IMR-90 (cell line): ENCODE measurements around the gene MPZL1. TPM values are rescaled to one million over a fixed set of nuclear protein-coding genes. Genes with fewer than 3 reads are reported as not detected.

Experiments
- ATAC-seq: fragments of 200-7000 bp; cut with Tn5 transposase; 2 replicates; pipeline ENCODE4 v1.9.1; 2020; ENCODE audit warnings: low read depth, mild to moderate bottlenecking, moderate library complexity
- BruUV-seq: library from RNA; stranded (reverse); fragments of 400-500 nt; replicated peaks from 2 replicates; lab custom pipeline; 2021; lab: Mats Ljungman, UMichigan
- CTCF ChIA-PET: fragments of 300-600 bp; formaldehyde crosslinking; extraction: SDS; loops from one replicate; lab custom pipeline; 2021; ENCODE audit warnings: antibody characterized with exemption; lab: Yijun Ruan, JAX
- POLR2A ChIA-PET: fragments of 300-600 bp; sonication (Branson Sonifier 250); formaldehyde crosslinking; loops from one replicate; lab custom pipeline; 2022; ENCODE audit warnings: antibody characterized with exemption; ENCODE audit not compliant: unreplicated experiment; lab: Charles Lee
- DNase-seq: peaks from one replicate; pipeline ENCODE4 v3.0.0; 2013
- H2AFZ ChIP-seq: replicated peaks from 2 replicates; pipeline ENCODE3; 2013; ENCODE audit warnings: low read length, mild to moderate bottlenecking; ENCODE audit not compliant: poor library complexity
- H2AK5ac ChIP-seq: 2 replicates; pipeline ENCODE4 v1.6.1; 2013; ENCODE audit warnings: low read depth, low read length, inconsistent platforms
- H2AK9ac ChIP-seq: replicated peaks from 2 replicates; pipeline ENCODE3; 2013; ENCODE audit warnings: mild to moderate bottlenecking, low read depth, low read length, moderate library complexity; ENCODE audit not compliant: poor library complexity
- H2BK120ac ChIP-seq: 2 replicates; pipeline ENCODE4 v1.6.1; 2013; ENCODE audit warnings: low read depth, low read length, inconsistent platforms
- H2BK15ac ChIP-seq: 3 replicates; pipeline ENCODE4 v1.6.1; 2013; ENCODE audit warnings: low read depth, low read length, inconsistent platforms
- H2BK20ac ChIP-seq: 2 replicates; pipeline ENCODE4 v1.6.1; 2013; ENCODE audit warnings: low read depth, mild to moderate bottlenecking, inconsistent platforms, low read length, moderate library complexity
- H2BK5ac ChIP-seq: 2 replicates; pipeline ENCODE4 v1.6.1; 2013; ENCODE audit warnings: mild to moderate bottlenecking, low read depth, low read length, inconsistent platforms; ENCODE audit not compliant: poor library complexity, severe bottlenecking
- H3K14ac ChIP-seq: replicated peaks from 2 replicates; pipeline ENCODE4 v1.6.1; 2013; ENCODE audit warnings: low read depth, low read length, inconsistent platforms
- H3K18ac ChIP-seq: 2 replicates; pipeline ENCODE4 v1.6.1; 2013; ENCODE audit warnings: low read depth, low read length, control low read depth
- H3K23ac ChIP-seq: 2 replicates; pipeline ENCODE4 v1.6.1; 2013; ENCODE audit warnings: low read depth, low read length, inconsistent platforms
- H3K27ac ChIP-seq: 2 replicates; pipeline ENCODE4 v1.5.1; 2013; ENCODE audit warnings: mild to moderate bottlenecking, control low read depth, low read length; ENCODE audit not compliant: insufficient read depth
- H3K27me3 ChIP-seq: 2 replicates; pipeline ENCODE4 v1.6.1; 2013; ENCODE audit warnings: low read length; ENCODE audit not compliant: control insufficient read depth, insufficient read depth
- H3K36me3 ChIP-seq: 2 replicates; pipeline ENCODE4 v1.6.1; 2013; ENCODE audit warnings: low read length, mixed read lengths; ENCODE audit not compliant: control insufficient read depth, insufficient read depth
- H3K4ac ChIP-seq: 2 replicates; pipeline ENCODE4 v1.6.1; 2013; ENCODE audit warnings: low read depth, low read length, inconsistent platforms
- H3K4me1 ChIP-seq: 2 replicates; pipeline ENCODE4 v1.6.1; 2013; ENCODE audit warnings: low read length, mixed read lengths; ENCODE audit not compliant: control insufficient read depth, insufficient read depth
- H3K4me2 ChIP-seq: 2 replicates; pipeline ENCODE4 v1.6.1; 2013; ENCODE audit warnings: low read depth, mild to moderate bottlenecking, control low read depth, low read length, moderate library complexity
- H3K4me3 ChIP-seq: 2 replicates; pipeline ENCODE4 v1.5.1; 2013; ENCODE audit warnings: low read depth, mild to moderate bottlenecking, control low read depth, low read length, moderate library complexity; ENCODE audit not compliant: insufficient read depth
- H3K56ac ChIP-seq: 2 replicates; pipeline ENCODE4 v1.6.1; 2013; ENCODE audit warnings: low read length, inconsistent platforms; ENCODE audit not compliant: insufficient read depth; ENCODE audit errors: extremely low read depth
- H3K79me1 ChIP-seq, 2 experiments: 2 replicates each; pipeline ENCODE4 v1.6.1; 2013; ENCODE audit warnings: low read length in 2 of 2, inconsistent platforms in 1 of 2, low read depth in 1 of 2
- H3K9ac ChIP-seq: 2 replicates; pipeline ENCODE4 v1.6.1; 2013; ENCODE audit warnings: low read depth, low read length, control low read depth
- H3K9me1 ChIP-seq: 2 replicates; pipeline ENCODE4 v1.6.1; 2013; ENCODE audit warnings: low read length, inconsistent platforms; ENCODE audit not compliant: insufficient read depth
- H3K9me3 ChIP-seq: 2 replicates; pipeline ENCODE4 v1.6.1; 2013; ENCODE audit warnings: low read length; ENCODE audit not compliant: control insufficient read depth, insufficient read depth
- H4K20me1 ChIP-seq: 2 replicates; pipeline ENCODE4 v1.6.1; 2013; ENCODE audit warnings: low read length, inconsistent platforms; ENCODE audit not compliant: insufficient read depth
- H4K5ac ChIP-seq: 2 replicates; pipeline ENCODE4 v1.6.1; 2013; ENCODE audit warnings: mild to moderate bottlenecking, low read depth, low read length, control low read depth
- H4K8ac ChIP-seq, 2 experiments: 2 replicates each; pipeline ENCODE4 v1.6.1; 2013; ENCODE audit warnings: low read depth in 2 of 2, low read length in 2 of 2, control low read depth in 1 of 2, inconsistent platforms in 1 of 2
- H4K91ac ChIP-seq: 2 replicates; pipeline ENCODE4 v1.6.1; 2013; ENCODE audit warnings: low read depth, low read length, inconsistent platforms; ENCODE audit not compliant: insufficient read depth
- BHLHE40 ChIP-seq: fragments of 150-350 bp; IDR thresholded peaks from 2 replicates; pipeline ENCODE4 v1.6.1; 2016; ENCODE audit warnings: mild to moderate bottlenecking, low read depth, low read length
- CEBPB ChIP-seq: IDR thresholded peaks from 2 replicates; pipeline ENCODE4 v1.6.1; 2012; ENCODE audit warnings: low read depth, low read length, improper control_type of control experiment
- CHD1 ChIP-seq: IDR thresholded peaks from 2 replicates; pipeline ENCODE4 v1.6.1; 2012; ENCODE audit warnings: low read depth, low read length, improper control_type of control experiment
- FOS ChIP-seq: fragments of 150-350 bp; IDR thresholded peaks from 2 replicates; pipeline ENCODE4 v1.6.1; 2016; ENCODE audit warnings: low read depth, low read length
- MAFK ChIP-seq: IDR thresholded peaks from 2 replicates; pipeline ENCODE4 v1.6.1; 2012; ENCODE audit warnings: low read depth, low read length, improper control_type of control experiment
- MAZ ChIP-seq: IDR thresholded peaks from 2 replicates; pipeline ENCODE4 v1.6.1; 2012; ENCODE audit warnings: low read depth, mild to moderate bottlenecking, low read length, improper control_type of control experiment, moderate library complexity, borderline replicate concordance
- MXI1 ChIP-seq: IDR thresholded peaks from 2 replicates; pipeline ENCODE4 v1.6.1; 2012; ENCODE audit warnings: low read depth, mild to moderate bottlenecking, low read length, moderate library complexity, borderline replicate concordance
- NFE2L2 ChIP-seq: fragments of 150-350 bp; IDR thresholded peaks from 2 replicates; pipeline ENCODE4 v1.6.1; 2016; ENCODE audit warnings: low read depth, mild to moderate bottlenecking, low read length
- POLR2A ChIP-seq: IDR thresholded peaks from 2 replicates; pipeline ENCODE4 v1.6.1; 2012; ENCODE audit warnings: mild to moderate bottlenecking, low read depth, low read length
- RAD21 ChIP-seq: IDR thresholded peaks from 2 replicates; pipeline ENCODE4 v1.6.1; 2012; ENCODE audit warnings: low read length, improper control_type of control experiment
- RCOR1 ChIP-seq: IDR thresholded peaks from 2 replicates; pipeline ENCODE4 v1.6.1; 2012; ENCODE audit warnings: mild to moderate bottlenecking, low read length, improper control_type of control experiment; ENCODE audit not compliant: insufficient replicate concordance
- RFX5 ChIP-seq: IDR thresholded peaks from 2 replicates; pipeline ENCODE4 v1.8.0; 2012; ENCODE audit warnings: low read depth, mild to moderate bottlenecking, low read length, moderate library complexity
- SMC3 ChIP-seq: fragments of 150-350 bp; IDR thresholded peaks from 2 replicates; pipeline ENCODE4 v1.6.1; 2016; ENCODE audit warnings: low read depth, mild to moderate bottlenecking, antibody characterized with exemption, low read length, moderate library complexity
- WGBS, 2 experiments: methylation state at CpG; one replicate each; pipeline versions ENCODE4 v1.1.5 to v1.1.7; 2013; ENCODE audit warnings: missing lambda C conversion rate in 2 of 2; ENCODE audit not compliant: insufficient read length in 1 of 2; ENCODE audit errors: extremely low coverage in 2 of 2; 5-methylcytosine and 5-hydroxymethylcytosine counted together
- dilution Hi-C: fragments of 300-500 bp; cut with HindIII; formaldehyde crosslinking; loops from one replicate; pipeline ENCODE4 v1.14.3; 2018; ENCODE audit warnings: low sequenced_read_pairs; ENCODE audit not compliant: unreplicated experiment
- in situ Hi-C: fragments of 300-500 bp; cut with MboI; formaldehyde crosslinking; loops from 3 replicates; pipeline ENCODE4 v1.14.3; 2019; ENCODE audit warnings: low sequenced_read_pairs, inconsistent platforms, mixed read lengths
- intact Hi-C: fragments of 100-400 bp; cut with micrococcal nuclease; formaldehyde crosslinking; loops from 2 replicates; pipeline ENCODE4 v1.10.0; 2022
- polyA plus RNA-seq, 3 experiments: library from polyadenylated mRNA; depleted of rRNA; stranded (reverse); fragments of >200 nt; gene quantifications; 2 replicates each; pipeline ENCODE4 v1.2.3, GENCODE V29; 2012; ENCODE audit warnings: low replicate concordance in 1 of 3
- total RNA-seq: library from RNA; depleted of rRNA; stranded (reverse); fragments of >200 nt; gene quantifications from 2 replicates; pipeline ENCODE4 v1.2.3, GENCODE V29; 2012
- TF ChIP-seq, protein P1 (sequence below): conservative IDR thresholded peaks from 2 replicates; pipeline ENCODE4 v1.5.1; 2012; ENCODE audit warnings: mild to moderate bottlenecking, low read depth, low read length, improper control_type of control experiment
- TF ChIP-seq, protein P2 (sequence below): fragments of 150-350 bp; IDR thresholded peaks from 2 replicates; pipeline ENCODE4 v1.6.1; 2017; ENCODE audit warnings: mild to moderate bottlenecking, antibody characterized with exemption, low read length, low read depth
- TF ChIP-seq, protein P3 (sequence below): fragments of 150-350 bp; IDR thresholded peaks from 2 replicates; pipeline ENCODE4 v1.6.1; 2016; ENCODE audit warnings: low read depth, mild to moderate bottlenecking, low read length, moderate library complexity, borderline replicate concordance

Gene MPZL1
- total and polyA plus RNA-seq, 2 of the 4 experiments (the other 2 are of a cell fraction), result 55.3 to 87.3 TPM

DNA sequence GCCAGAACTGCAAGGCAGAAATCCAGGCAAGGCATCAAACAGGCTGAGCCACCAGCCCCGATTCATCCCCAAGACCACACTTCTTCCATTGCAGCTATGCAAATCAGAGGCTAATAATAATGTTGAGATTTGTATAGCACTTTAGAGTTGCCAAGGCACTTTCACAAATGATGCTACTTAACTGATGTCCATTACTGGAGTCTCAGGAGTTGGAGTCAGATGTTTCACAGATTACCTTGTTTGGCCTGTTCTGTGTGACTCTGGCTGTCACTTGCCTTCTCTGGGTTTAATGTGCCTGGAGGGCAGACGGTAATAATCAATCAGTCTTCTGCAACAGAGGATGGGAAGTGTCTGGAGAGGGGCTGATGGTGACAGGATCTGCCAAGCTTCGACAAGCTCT is 40.8 kb upstream of the MPZL1 start:
- Histone ChIP-seq H3K18ac (no peak overlapping the region), H3K9ac (no peak overlapping the region), H3K36me3 (no peaks in the 10 kb centered on the region), H2BK120ac (no peak overlapping the region), H3K14ac (no peak overlapping the region), H4K91ac (no peak overlapping the region), H3K9me1 (peaks cover 4% of the 10 kb centered on the region; the same call in 1 of the 2 replicates), H2BK5ac (no peak overlapping the region), H3K27ac (no peak overlapping the region), H3K56ac (no peak overlapping the region), H2BK15ac (no peak overlapping the region), H3K4me1 (no peaks in the 10 kb centered on the region), H2AFZ (no peak overlapping the region), H2AK5ac (no peak overlapping the region), H4K20me1 (no peaks in the 10 kb centered on the region), H3K4me3 (no peak overlapping the region), H2AK9ac (no peak overlapping the region), H4K5ac (no peak overlapping the region), H3K79me1 (no peaks in the 10 kb centered on the region), H2BK20ac (no peak overlapping the region), H3K4ac (no peak overlapping the region), H3K27me3 (peaks cover 21% of the 10 kb centered on the region), H4K8ac (no peak overlapping the region), H3K9me3 (no peaks in the 10 kb centered on the region), H3K4me2 (no peak overlapping the region), H3K23ac (no peak overlapping the region)
- in situ Hi-C loops, result loop anchor here (25.0 kb wide), 1 partner anchor 419 kb away; no protein-coding TSS in a partner anchor
- no TSS peak for BruUV-seq
- dilution Hi-C loops, result no loop called here
- WGBS, 2 experiments, result no CpG with 5 or more reads among the region's 3 CpGs
- intact Hi-C loops, result loop anchor here (10.0 kb wide), 1 partner anchor 226 kb away; no protein-coding TSS in a partner anchor
- ChIA-PET CTCF (interaction anchor here (1.0 kb wide), 1 partner anchor 81 kb away, joined by 4 read pairs; no protein-coding TSS in a partner anchor), POLR2A (no interaction called here)
- ATAC-seq (no peak), DNase-seq (no peak)
- no peak for TF ChIP-seq FOS
- no peak for TF ChIP-seq MXI1
- no peak for TF ChIP-seq MAZ
- TF ChIP-seq POLR2A, result no peak
- TF ChIP-seq RAD21, result no peak
- TF ChIP-seq RCOR1, result no peak
- no peak for TF ChIP-seq BHLHE40
- TF ChIP-seq SMC3, result no peak
- no peak for TF ChIP-seq MAFK
- TF ChIP-seq, protein P1, sequence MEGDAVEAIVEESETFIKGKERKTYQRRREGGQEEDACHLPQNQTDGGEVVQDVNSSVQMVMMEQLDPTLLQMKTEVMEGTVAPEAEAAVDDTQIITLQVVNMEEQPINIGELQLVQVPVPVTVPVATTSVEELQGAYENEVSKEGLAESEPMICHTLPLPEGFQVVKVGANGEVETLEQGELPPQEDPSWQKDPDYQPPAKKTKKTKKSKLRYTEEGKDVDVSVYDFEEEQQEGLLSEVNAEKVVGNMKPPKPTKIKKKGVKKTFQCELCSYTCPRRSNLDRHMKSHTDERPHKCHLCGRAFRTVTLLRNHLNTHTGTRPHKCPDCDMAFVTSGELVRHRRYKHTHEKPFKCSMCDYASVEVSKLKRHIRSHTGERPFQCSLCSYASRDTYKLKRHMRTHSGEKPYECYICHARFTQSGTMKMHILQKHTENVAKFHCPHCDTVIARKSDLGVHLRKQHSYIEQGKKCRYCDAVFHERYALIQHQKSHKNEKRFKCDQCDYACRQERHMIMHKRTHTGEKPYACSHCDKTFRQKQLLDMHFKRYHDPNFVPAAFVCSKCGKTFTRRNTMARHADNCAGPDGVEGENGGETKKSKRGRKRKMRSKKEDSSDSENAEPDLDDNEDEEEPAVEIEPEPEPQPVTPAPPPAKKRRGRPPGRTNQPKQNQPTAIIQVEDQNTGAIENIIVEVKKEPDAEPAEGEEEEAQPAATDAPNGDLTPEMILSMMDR, result no peak
- TF ChIP-seq CEBPB, result no peak
- TF ChIP-seq CHD1, result no peak
- TF ChIP-seq, protein P2, sequence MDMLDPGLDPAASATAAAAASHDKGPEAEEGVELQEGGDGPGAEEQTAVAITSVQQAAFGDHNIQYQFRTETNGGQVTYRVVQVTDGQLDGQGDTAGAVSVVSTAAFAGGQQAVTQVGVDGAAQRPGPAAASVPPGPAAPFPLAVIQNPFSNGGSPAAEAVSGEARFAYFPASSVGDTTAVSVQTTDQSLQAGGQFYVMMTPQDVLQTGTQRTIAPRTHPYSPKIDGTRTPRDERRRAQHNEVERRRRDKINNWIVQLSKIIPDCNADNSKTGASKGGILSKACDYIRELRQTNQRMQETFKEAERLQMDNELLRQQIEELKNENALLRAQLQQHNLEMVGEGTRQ, result no peak
- TF ChIP-seq, protein P3, sequence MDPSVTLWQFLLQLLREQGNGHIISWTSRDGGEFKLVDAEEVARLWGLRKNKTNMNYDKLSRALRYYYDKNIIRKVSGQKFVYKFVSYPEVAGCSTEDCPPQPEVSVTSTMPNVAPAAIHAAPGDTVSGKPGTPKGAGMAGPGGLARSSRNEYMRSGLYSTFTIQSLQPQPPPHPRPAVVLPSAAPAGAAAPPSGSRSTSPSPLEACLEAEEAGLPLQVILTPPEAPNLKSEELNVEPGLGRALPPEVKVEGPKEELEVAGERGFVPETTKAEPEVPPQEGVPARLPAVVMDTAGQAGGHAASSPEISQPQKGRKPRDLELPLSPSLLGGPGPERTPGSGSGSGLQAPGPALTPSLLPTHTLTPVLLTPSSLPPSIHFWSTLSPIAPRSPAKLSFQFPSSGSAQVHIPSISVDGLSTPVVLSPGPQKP, result no peak
- TF ChIP-seq NFE2L2, result no peak
- TF ChIP-seq RFX5, result no peak
